HEK293 (cell line): Measurements from ENCODE around the gene SHISAL1.

Experiments
- BCL11B ChIP-seq: fragments of 450-650 bp; formaldehyde crosslinking; IDR thresholded peaks from 2 replicates; pipeline ENCODE4 v1.5.1; 2016; ENCODE audit warnings: low read depth, missing biosample characterization, missing genetic modification characterization
- GFI1B ChIP-seq: fragments of 450-650 bp; formaldehyde crosslinking; IDR thresholded peaks from 2 replicates; pipeline ENCODE4 v1.5.1; 2016; ENCODE audit warnings: missing biosample characterization, missing genetic modification characterization
- GLIS2 ChIP-seq: fragments of 450-650 bp; formaldehyde crosslinking; IDR thresholded peaks from 2 replicates; pipeline ENCODE4 v1.5.1; 2016; ENCODE audit warnings: missing biosample characterization, missing genetic modification characterization
- IKZF3 ChIP-seq: fragments of 450-650 bp; IDR thresholded peaks from 2 replicates; pipeline ENCODE4 v1.5.0; 2018; ENCODE audit warnings: missing biosample characterization, mild to moderate bottlenecking, missing genetic modification characterization, moderate library complexity
- KLF16 ChIP-seq: fragments of 450-650 bp; formaldehyde crosslinking; IDR thresholded peaks from 2 replicates; pipeline ENCODE4 v1.5.1; 2017; ENCODE audit warnings: missing biosample characterization, missing genetic modification characterization
- KLF7 ChIP-seq: fragments of 450-650 bp; formaldehyde crosslinking; IDR thresholded peaks from 2 replicates; pipeline ENCODE4 v1.5.1; 2016; ENCODE audit warnings: missing biosample characterization, missing genetic modification characterization, borderline replicate concordance
- SP7 ChIP-seq: fragments of 450-650 bp; formaldehyde crosslinking; IDR thresholded peaks from 2 replicates; pipeline ENCODE4 v1.5.1; 2016; ENCODE audit warnings: missing biosample characterization, missing genetic modification characterization
- ZBTB49 ChIP-seq: fragments of 450-650 bp; formaldehyde crosslinking; IDR thresholded peaks from 2 replicates; pipeline ENCODE4 v1.5.1; 2016; ENCODE audit warnings: missing biosample characterization, missing genetic modification characterization, low read depth
- ZEB2 ChIP-seq: fragments of 450-650 bp; formaldehyde crosslinking; IDR thresholded peaks from 2 replicates; pipeline ENCODE4 v1.5.1; 2016; ENCODE audit warnings: missing biosample characterization, missing genetic modification characterization
- ZFP41 ChIP-seq: fragments of 450-650 bp; formaldehyde crosslinking; IDR thresholded peaks from 2 replicates; pipeline ENCODE4 v1.5.1; 2016; ENCODE audit warnings: missing biosample characterization, missing genetic modification characterization, borderline replicate concordance
- ZNF112 ChIP-seq: fragments of 450-650 bp; formaldehyde crosslinking; IDR thresholded peaks from 2 replicates; pipeline ENCODE4 v1.5.0; 2017; ENCODE audit warnings: missing biosample characterization, missing genetic modification characterization
- ZNF155 ChIP-seq: fragments of 450-650 bp; formaldehyde crosslinking; IDR thresholded peaks from 2 replicates; pipeline ENCODE4 v1.5.1; 2016; ENCODE audit warnings: missing biosample characterization, missing genetic modification characterization
- ZNF221 ChIP-seq: fragments of 450-650 bp; formaldehyde crosslinking; IDR thresholded peaks from 2 replicates; pipeline ENCODE4 v1.5.1; 2017; ENCODE audit warnings: missing biosample characterization, missing genetic modification characterization, borderline replicate concordance
- ZNF24 ChIP-seq: fragments of 450-650 bp; formaldehyde crosslinking; IDR thresholded peaks from 2 replicates; pipeline ENCODE4 v1.5.1; 2016; ENCODE audit warnings: missing biosample characterization, missing genetic modification characterization
- ZNF248 ChIP-seq: fragments of 450-650 bp; formaldehyde crosslinking; IDR thresholded peaks from 2 replicates; pipeline ENCODE4 v1.5.1; 2017; ENCODE audit warnings: missing biosample characterization, missing genetic modification characterization
- ZNF292 ChIP-seq: fragments of 450-650 bp; formaldehyde crosslinking; IDR thresholded peaks from 2 replicates; pipeline ENCODE4 v1.5.1; 2016; ENCODE audit warnings: low read depth, missing biosample characterization, missing genetic modification characterization, borderline replicate concordance
- ZNF488 ChIP-seq: fragments of 450-650 bp; formaldehyde crosslinking; IDR thresholded peaks from 2 replicates; pipeline ENCODE4 v1.5.1; 2016; ENCODE audit warnings: missing biosample characterization, missing genetic modification characterization
- ZNF501 ChIP-seq: fragments of 450-650 bp; formaldehyde crosslinking; IDR thresholded peaks from 2 replicates; pipeline ENCODE4 v1.5.1; 2016; ENCODE audit warnings: missing biosample characterization, missing genetic modification characterization
- ZNF513 ChIP-seq: fragments of 450-650 bp; IDR thresholded peaks from 2 replicates; pipeline ENCODE4 v1.5.1; 2018; ENCODE audit warnings: missing biosample characterization, missing genetic modification characterization
- ZNF677 ChIP-seq: fragments of 450-650 bp; IDR thresholded peaks from 2 replicates; pipeline ENCODE4 v1.5.0; 2018; ENCODE audit warnings: missing biosample characterization, mild to moderate bottlenecking, missing genetic modification characterization, moderate library complexity
- TF ChIP-seq, protein P1 (sequence below): fragments of 450-650 bp; formaldehyde crosslinking; IDR thresholded peaks from 2 replicates; pipeline ENCODE4 v1.5.1; 2016; ENCODE audit warnings: missing biosample characterization, missing genetic modification characterization
- TF ChIP-seq, protein P2 (sequence below): fragments of 450-650 bp; formaldehyde crosslinking; optimal IDR thresholded peaks from 2 replicates; pipeline ENCODE3; 2016; ENCODE audit warnings: missing biosample characterization, mild to moderate bottlenecking, missing genetic modification characterization
- TF ChIP-seq, protein P3 (sequence below): fragments of 450-650 bp; formaldehyde crosslinking; IDR thresholded peaks from 2 replicates; pipeline ENCODE4 v1.5.1; 2017; ENCODE audit warnings: missing biosample characterization, missing genetic modification characterization
- TF ChIP-seq, protein P4 (sequence below): fragments of 450-650 bp; formaldehyde crosslinking; IDR thresholded peaks from 2 replicates; pipeline ENCODE4 v1.5.1; 2017; ENCODE audit warnings: missing biosample characterization, missing genetic modification characterization
- TF ChIP-seq, protein P5 (sequence below): fragments of 450-650 bp; formaldehyde crosslinking; IDR thresholded peaks from 2 replicates; pipeline ENCODE4 v1.5.1; 2016; ENCODE audit warnings: missing biosample characterization, missing genetic modification characterization

Gene SHISAL1

DNA sequence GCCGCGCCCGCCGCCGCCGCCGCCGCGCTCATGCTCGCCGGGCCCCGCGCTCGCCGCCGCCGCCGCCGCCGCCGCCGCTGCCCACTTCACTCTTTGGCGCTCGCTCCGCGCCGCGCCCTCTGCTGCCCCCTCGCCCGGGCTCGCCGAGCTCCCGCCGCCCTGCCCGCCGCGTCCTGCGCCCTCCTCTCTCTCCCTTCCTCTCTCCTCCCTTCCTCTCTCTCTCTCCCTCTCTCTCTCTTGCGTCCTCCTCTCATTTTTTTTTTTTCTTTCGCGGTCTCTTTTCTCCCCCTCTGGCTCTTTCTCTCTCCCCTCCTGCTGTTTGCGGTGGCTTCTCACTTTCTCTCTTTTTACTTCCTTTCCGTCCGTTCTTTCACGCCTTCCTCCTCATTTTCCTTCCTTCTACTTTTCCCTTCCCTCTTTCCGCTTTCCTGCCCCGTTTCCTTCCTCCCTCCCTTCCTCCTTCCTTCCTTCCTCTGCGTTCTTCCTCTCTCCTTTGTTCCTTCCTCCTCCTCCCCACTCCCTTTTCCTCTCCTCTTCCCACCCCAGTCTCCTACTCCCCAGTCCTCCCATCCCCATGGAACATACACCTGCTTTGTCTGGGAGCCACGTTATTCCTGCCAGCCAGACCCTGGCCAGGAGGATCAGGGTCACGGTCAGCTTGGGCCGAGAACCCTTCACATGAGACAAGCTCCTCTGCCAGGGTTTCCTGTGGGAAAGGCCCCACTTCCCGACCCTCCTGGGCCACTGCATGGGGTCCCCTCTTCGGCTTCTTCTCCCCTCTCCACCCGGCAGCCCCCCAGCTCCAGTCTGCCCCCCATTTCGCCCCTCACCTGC, 19.3 kb upstream of the SHISAL1 start (continued):
- TF ChIP-seq, protein P1, sequence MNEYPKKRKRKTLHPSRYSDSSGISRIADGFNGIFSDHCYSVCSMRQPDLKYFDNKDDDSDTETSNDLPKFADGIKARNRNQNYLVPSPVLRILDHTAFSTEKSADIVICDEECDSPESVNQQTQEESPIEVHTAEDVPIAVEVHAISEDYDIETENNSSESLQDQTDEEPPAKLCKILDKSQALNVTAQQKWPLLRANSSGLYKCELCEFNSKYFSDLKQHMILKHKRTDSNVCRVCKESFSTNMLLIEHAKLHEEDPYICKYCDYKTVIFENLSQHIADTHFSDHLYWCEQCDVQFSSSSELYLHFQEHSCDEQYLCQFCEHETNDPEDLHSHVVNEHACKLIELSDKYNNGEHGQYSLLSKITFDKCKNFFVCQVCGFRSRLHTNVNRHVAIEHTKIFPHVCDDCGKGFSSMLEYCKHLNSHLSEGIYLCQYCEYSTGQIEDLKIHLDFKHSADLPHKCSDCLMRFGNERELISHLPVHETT, result peak; percentile 25; the same call in 1 of the 2 replicates
- TF ChIP-seq ZNF677 (tag by site-specific recombination) (no peak), KLF7 (peak; percentile 43; the same call in 1 of the 2 replicates), KLF16 (tag by site-specific recombination) (no peak), ZEB2 (tag by site-specific recombination) (no peak; the same call in 1 of the 2 replicates), ZNF248 (tag by site-specific recombination) (no peak), BCL11B (tag by site-specific recombination) (no peak), ZNF513 (tag by site-specific recombination) (no peak), ZNF488 (no peak), GLIS2 (tag by site-specific recombination) (no peak), ZFP41 (tag by site-specific recombination) (no peak), ZNF221 (tag by site-specific recombination) (no peak), ZNF112 (tag by site-specific recombination) (no peak), IKZF3 (no peak), ZNF292 (tag by site-specific recombination) (no peak), SP7 (tag by site-specific recombination) (peak; percentile 52; the same call in 1 of the 2 replicates), ZNF155 (tag by site-specific recombination) (no peak), ZNF501 (tag by site-specific recombination) (no peak), GFI1B (no peak), ZBTB49 (no peak), ZNF24 (tag by site-specific recombination) (no peak)
- TF ChIP-seq, protein P2, sequence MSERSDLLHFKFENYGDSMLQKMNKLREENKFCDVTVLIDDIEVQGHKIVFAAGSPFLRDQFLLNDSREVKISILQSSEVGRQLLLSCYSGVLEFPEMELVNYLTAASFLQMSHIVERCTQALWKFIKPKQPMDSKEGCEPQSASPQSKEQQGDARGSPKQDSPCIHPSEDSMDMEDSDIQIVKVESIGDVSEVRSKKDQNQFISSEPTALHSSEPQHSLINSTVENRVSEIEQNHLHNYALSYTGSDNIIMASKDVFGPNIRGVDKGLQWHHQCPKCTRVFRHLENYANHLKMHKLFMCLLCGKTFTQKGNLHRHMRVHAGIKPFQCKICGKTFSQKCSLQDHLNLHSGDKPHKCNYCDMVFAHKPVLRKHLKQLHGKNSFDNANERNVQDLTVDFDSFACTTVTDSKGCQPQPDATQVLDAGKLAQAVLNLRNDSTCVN (tag by site-specific recombination), result peak; percentile 58
- TF ChIP-seq, protein P3, sequence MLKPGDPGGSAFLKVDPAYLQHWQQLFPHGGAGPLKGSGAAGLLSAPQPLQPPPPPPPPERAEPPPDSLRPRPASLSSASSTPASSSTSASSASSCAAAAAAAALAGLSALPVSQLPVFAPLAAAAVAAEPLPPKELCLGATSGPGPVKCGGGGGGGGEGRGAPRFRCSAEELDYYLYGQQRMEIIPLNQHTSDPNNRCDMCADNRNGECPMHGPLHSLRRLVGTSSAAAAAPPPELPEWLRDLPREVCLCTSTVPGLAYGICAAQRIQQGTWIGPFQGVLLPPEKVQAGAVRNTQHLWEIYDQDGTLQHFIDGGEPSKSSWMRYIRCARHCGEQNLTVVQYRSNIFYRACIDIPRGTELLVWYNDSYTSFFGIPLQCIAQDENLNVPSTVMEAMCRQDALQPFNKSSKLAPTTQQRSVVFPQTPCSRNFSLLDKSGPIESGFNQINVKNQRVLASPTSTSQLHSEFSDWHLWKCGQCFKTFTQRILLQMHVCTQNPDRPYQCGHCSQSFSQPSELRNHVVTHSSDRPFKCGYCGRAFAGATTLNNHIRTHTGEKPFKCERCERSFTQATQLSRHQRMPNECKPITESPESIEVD (tag by site-specific recombination), result no peak
- TF ChIP-seq, protein P4, sequence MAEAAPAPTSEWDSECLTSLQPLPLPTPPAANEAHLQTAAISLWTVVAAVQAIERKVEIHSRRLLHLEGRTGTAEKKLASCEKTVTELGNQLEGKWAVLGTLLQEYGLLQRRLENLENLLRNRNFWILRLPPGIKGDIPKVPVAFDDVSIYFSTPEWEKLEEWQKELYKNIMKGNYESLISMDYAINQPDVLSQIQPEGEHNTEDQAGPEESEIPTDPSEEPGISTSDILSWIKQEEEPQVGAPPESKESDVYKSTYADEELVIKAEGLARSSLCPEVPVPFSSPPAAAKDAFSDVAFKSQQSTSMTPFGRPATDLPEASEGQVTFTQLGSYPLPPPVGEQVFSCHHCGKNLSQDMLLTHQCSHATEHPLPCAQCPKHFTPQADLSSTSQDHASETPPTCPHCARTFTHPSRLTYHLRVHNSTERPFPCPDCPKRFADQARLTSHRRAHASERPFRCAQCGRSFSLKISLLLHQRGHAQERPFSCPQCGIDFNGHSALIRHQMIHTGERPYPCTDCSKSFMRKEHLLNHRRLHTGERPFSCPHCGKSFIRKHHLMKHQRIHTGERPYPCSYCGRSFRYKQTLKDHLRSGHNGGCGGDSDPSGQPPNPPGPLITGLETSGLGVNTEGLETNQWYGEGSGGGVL (tag by site-specific recombination), result peak; percentile 82
- TF ChIP-seq, protein P5, sequence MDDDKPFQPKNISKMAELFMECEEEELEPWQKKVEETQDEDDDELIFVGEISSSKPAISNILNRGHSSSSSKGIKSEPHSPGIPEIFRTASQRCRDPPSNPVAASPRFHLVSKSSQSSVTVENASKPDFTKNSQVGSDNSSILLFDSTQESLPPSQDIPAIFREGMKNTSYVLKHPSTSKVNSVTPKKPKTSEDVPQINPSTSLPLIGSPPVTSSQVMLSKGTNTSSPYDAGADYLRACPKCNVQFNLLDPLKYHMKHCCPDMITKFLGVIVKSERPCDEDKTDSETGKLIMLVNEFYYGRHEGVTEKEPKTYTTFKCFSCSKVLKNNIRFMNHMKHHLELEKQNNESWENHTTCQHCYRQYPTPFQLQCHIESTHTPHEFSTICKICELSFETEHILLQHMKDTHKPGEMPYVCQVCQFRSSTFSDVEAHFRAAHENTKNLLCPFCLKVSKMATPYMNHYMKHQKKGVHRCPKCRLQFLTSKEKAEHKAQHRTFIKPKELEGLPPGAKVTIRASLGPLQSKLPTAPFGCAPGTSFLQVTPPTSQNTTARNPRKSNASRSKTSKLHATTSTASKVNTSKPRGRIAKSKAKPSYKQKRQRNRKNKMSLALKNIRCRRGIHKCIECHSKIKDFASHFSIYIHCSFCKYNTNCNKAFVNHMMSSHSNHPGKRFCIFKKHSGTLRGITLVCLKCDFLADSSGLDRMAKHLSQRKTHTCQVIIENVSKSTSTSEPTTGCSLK (tag by site-specific recombination), result no peak
